Activated naive CD8-positive, alpha-beta T cell (primary cell): ENCODE measurements around the gene DCLK3.
A peak's percentile ranks its signal among the peaks of the same experiment; 100 is the strongest.

Experiments used
- H3K27ac Mint-ChIP-seq: one replicate; pipeline ENCODE4 v1.8.0; 2021; ENCODE audit warnings: mixed read lengths
- H3K27me3 Mint-ChIP-seq: one replicate; pipeline ENCODE4 v1.8.0; 2021; ENCODE audit warnings: mixed read lengths
- H3K36me3 Mint-ChIP-seq: one replicate; pipeline ENCODE4 v1.8.0; 2021; ENCODE audit warnings: mixed read lengths
- H3K4me1 Mint-ChIP-seq: one replicate; pipeline ENCODE4 v1.8.0; 2021; ENCODE audit warnings: low read depth, mixed read lengths
- H3K4me3 Mint-ChIP-seq: one replicate; pipeline ENCODE4 v1.8.0; 2021; ENCODE audit warnings: mild to moderate bottlenecking, mixed read lengths
- H3K9me3 Mint-ChIP-seq: one replicate; pipeline ENCODE4 v1.8.0; 2021; ENCODE audit warnings: low read depth, mixed read lengths

The DCLK3 gene

GRCh38 chr3:36704280-36704679 is 60.1 kb downstream of the DCLK3 start:
- H3K36me3 Mint-ChIP-seq, result no peaks in the 10 kb centered on the region
- H3K27me3 Mint-ChIP-seq, result peaks cover 6% of the 10 kb centered on the region
- no peak overlapping the region for H3K27ac Mint-ChIP-seq

DNA sequence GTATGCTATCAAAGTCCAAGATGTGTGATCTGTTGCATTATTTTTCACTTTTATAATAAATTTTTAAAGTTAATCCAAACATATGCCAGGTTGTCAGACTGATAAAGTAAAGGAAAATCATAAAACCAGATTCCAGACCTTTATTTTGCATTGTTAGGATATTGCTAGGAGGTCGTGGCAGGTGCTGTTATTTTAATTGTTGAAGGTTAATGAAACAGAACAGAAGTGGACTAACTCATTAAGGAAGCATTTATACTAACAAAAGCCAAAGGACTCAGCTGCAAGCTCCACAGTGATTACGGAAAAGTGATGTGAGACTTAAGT is 63.1 kb downstream of the DCLK3 start:
- Mint-ChIP-seq H3K27me3 (peaks cover 6% of the 10 kb centered on the region), H3K4me3 (no peak overlapping the region), H3K36me3 (no peaks in the 10 kb centered on the region), H3K4me1 (no peaks in the 10 kb centered on the region), H3K27ac (no peak overlapping the region), H3K9me3 (no peaks in the 10 kb centered on the region)

More at GRCh38 chr3:36704280-36704679, 60.1 kb downstream of the DCLK3 start:
- Mint-ChIP-seq H3K9me3 (no peaks in the 10 kb centered on the region), H3K4me1 (peaks cover 4% of the 10 kb centered on the region), H3K4me3 (no peak overlapping the region)

DNA sequence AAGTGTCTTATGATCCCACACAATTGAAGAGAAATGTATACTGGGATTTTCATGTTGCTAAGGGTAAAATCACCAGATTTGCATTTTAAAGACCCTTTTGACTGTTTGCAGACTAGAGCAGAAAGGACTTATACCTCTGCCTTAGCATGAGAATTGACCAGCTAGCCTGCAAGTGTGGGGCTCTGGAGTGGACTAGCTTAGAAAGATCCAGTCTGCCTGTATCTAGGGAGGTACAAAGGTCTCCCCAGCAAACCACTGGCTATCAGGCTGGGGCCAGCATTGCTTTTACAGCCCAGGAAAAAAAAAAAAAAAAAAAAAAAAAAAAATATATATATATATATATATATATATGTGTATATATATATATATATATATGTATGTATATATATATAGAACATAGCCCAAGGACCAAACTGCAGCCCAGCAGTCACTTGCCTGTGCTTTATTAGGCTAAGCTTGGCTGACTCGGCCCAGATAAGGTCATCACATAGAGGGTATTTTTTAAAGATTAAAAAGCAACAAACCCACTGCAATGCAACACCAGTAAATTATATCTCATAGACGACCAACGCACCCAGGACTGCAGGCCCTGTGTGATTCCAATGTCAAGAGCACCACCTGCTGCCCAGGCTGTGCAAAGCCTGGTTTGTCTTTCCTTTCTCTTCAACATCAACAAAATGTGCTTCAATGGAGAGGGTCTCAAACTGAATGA is 63.7 kb downstream of the DCLK3 start:
- Mint-ChIP-seq H3K9me3 (no peaks in the 10 kb centered on the region), H3K27ac (no peak overlapping the region), H3K4me3 (no peak overlapping the region), H3K36me3 (no peaks in the 10 kb centered on the region), H3K27me3 (peaks cover 6% of the 10 kb centered on the region), H3K4me1 (no peaks in the 10 kb centered on the region)

DNA sequence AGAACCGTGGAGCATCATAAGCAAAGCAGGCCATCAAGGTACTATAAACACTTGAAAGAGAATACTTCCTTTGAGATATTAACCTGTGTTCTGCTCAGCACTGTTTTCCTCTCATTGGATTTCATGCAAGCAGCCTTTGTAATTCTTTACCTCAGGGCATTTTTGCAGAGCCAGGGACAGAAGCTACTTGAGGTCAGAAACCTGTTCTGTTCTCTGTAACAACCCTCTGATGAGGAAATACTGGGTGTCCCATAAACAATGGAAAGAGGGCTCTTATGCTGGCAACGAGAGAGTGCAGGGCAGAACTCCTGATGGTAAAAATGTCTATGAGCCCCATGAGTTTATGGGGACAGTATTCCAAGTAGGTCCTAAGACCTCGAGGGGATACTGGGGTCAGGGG is 66.0 kb downstream of the DCLK3 start:
- Mint-ChIP-seq H3K27ac (no peak overlapping the region), H3K9me3 (no peaks in the 10 kb centered on the region), H3K36me3 (no peaks in the 10 kb centered on the region), H3K27me3 (peaks cover 3% of the 10 kb centered on the region), H3K4me1 (no peaks in the 10 kb centered on the region), H3K4me3 (no peak overlapping the region)

DNA sequence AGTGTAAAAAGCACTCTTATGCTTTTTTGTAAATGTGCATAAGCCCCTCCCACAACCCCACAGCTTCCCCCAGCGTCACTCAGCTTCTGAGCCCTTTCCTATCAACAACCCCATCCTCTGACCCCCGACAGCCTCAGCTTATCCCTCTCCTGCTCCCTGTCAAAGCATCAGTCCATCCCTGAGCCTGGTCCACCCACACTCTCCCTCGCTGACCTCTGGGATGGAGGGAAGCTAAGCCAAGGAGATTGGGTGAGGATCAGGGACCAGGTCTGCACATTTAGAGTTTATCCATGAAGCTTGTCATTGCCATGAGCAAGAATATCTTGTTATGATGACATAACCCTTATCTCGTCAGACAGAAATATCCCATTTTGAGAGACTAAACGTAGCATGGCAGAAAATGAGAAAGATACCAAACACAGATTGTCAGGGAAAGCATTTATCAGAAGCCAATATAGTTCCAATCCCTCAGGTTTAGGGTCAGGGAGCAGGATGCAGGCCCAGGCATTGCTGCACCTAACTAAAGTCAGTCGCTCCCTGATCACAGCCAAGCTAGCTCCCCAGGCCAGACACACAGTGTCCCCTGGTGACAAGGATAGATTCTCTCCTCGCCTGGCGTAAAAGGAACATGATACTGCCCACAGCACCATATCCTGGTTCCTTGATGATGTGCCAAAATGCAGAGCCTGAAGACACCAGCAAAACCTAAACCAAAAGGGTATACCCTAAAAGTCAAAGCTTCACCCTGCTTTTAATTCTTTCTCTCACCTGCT is 66.9 kb downstream of the DCLK3 start:
- Mint-ChIP-seq H3K27ac (peak overlapping the region; percentile 46), H3K36me3 (no peaks in the 10 kb centered on the region), H3K4me3 (no peak overlapping the region), H3K27me3 (peaks cover 4% of the 10 kb centered on the region), H3K9me3 (no peaks in the 10 kb centered on the region), H3K4me1 (no peaks in the 10 kb centered on the region)

DNA sequence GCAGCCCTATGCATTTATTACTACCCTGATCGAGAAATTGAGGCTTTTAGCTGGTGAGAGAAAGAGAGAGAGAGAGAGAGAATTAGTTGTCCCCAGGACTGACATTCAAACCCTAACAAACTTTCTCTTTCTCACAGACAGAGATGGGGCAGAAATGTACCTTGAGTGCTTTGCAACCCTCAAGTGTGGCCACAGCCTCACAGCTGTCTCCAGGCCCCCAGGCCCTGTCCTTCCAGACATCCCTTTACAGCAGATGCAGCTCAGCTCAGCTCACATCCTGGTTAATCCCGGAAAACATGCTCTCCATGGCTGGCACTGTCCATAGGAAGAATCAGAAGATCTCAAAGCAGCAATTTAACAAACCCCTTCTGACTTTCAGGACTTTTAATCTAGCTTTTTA is 67.6 kb downstream of the DCLK3 start:
- H3K4me3 Mint-ChIP-seq, result no peak overlapping the region

GRCh38 chr3:36695769-36696137 is 68.6 kb downstream of the DCLK3 start:
- H3K36me3 Mint-ChIP-seq, result no peaks in the 10 kb centered on the region
- H3K27ac Mint-ChIP-seq, result no peak overlapping the region
- no peaks in the 10 kb centered on the region for H3K4me1 Mint-ChIP-seq
- H3K27me3 Mint-ChIP-seq, result peaks cover 1% of the 10 kb centered on the region
- no peaks in the 10 kb centered on the region for H3K9me3 Mint-ChIP-seq
- H3K4me3 Mint-ChIP-seq, result no peak overlapping the region

More for the DNA sequence above, 67.6 kb downstream of the DCLK3 start:
- H3K27me3 Mint-ChIP-seq, result peaks cover 1% of the 10 kb centered on the region
- no peaks in the 10 kb centered on the region for H3K36me3 Mint-ChIP-seq
- H3K4me1 Mint-ChIP-seq, result no peaks in the 10 kb centered on the region
- H3K9me3 Mint-ChIP-seq, result no peaks in the 10 kb centered on the region
- no peak overlapping the region for H3K27ac Mint-ChIP-seq

DNA sequence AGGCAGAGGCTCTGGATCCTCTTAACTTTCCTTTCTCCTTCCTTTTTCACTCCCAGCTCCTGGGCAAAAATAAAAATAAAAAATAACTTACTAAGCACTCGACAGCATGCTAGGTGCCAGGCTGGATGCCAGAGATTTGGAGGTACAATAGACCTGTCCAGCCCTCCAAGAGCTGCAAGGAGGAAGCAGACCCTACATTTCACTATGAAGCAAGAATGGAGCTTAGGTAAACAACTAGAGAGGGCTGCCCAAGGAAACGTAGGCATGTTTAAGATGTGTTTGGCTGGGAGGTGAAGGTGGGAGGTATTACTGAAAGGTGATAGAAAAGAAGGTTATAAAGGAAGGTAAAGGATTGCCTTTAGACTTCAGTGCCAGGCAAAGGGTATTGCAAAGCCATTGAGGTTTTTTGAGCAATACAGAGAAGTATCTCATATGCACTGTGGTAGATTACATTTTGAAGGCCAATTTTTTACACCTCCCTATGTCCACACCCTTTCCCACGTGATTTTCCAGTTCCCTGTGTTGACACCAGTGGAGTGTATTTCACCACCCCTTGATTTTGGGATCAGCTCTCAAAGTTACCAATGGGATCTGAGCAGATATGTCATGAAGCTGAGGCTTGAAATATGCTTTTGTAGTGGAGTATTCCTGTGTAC is 69.1 kb downstream of the DCLK3 start:
- no peak overlapping the region for H3K4me3 Mint-ChIP-seq
- H3K36me3 Mint-ChIP-seq, result no peaks in the 10 kb centered on the region
- no peaks in the 10 kb centered on the region for H3K9me3 Mint-ChIP-seq
- no peak overlapping the region for H3K27ac Mint-ChIP-seq
- no peaks in the 10 kb centered on the region for H3K4me1 Mint-ChIP-seq
- peaks cover 1% of the 10 kb centered on the region for H3K27me3 Mint-ChIP-seq

DNA sequence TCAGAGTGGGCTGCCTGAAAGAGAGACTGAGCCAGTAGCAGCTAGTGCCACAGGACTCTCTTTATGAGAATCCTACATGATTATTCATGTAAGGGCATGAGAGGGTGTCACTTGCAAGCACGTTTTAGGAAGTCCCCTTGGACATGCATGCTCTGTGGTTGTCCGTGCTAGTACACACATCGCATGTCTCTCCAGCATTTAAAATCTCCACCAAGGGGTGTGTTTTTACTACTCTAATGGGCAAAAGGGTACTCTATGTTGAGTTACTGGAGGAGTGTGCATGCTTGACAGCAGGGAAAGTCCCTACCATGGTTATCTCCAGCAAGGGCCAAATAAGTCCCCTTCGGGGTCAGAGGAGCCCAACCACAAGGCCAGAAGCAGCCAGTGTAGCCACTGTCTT is 70.7 kb downstream of the DCLK3 start:
- no peaks in the 10 kb centered on the region for H3K36me3 Mint-ChIP-seq
- H3K9me3 Mint-ChIP-seq, result no peaks in the 10 kb centered on the region
- no peak overlapping the region for H3K27ac Mint-ChIP-seq
- no peaks in the 10 kb centered on the region for H3K4me1 Mint-ChIP-seq
- peaks cover 1% of the 10 kb centered on the region for H3K27me3 Mint-ChIP-seq
- H3K4me3 Mint-ChIP-seq, result no peak overlapping the region

GRCh38 chr3:36689560-36689959 is 74.8 kb downstream of the DCLK3 start:
- Mint-ChIP-seq H3K27me3 (peaks cover 1% of the 10 kb centered on the region), H3K9me3 (no peaks in the 10 kb centered on the region), H3K4me1 (no peaks in the 10 kb centered on the region), H3K4me3 (no peak overlapping the region), H3K27ac (no peak overlapping the region), H3K36me3 (no peaks in the 10 kb centered on the region)

DNA sequence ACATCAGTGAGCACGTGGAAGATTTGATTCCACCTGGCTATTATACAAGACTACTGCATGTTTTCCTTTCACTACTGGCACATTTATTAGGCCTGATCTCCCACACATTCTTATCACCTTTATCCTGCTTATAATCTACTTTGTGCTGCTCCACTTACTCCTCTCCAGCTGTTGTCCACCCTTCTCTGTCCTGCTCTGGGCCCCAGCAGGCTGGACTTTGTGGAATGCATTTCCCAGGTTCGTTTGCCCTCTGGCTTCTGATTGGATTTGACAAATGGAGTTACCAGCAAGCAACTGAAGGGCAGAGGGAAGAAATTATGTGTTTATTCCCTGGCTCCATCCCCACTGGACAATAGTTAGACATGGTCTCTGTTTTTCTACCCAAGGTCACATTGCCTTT is 75.5 kb downstream of the DCLK3 start:
- Mint-ChIP-seq H3K36me3 (no peaks in the 10 kb centered on the region), H3K4me3 (no peak overlapping the region), H3K4me1 (no peaks in the 10 kb centered on the region), H3K27me3 (peaks cover 1% of the 10 kb centered on the region), H3K9me3 (no peaks in the 10 kb centered on the region), H3K27ac (no peak overlapping the region)

GRCh38 chr3:36686516-36686915 is 77.8 kb downstream of the DCLK3 start:
- Mint-ChIP-seq H3K4me3 (no peak overlapping the region), H3K36me3 (peaks cover 2% of the 10 kb centered on the region), H3K4me1 (no peaks in the 10 kb centered on the region), H3K27ac (no peak overlapping the region), H3K27me3 (no peaks in the 10 kb centered on the region), H3K9me3 (peaks cover 3% of the 10 kb centered on the region)

DNA sequence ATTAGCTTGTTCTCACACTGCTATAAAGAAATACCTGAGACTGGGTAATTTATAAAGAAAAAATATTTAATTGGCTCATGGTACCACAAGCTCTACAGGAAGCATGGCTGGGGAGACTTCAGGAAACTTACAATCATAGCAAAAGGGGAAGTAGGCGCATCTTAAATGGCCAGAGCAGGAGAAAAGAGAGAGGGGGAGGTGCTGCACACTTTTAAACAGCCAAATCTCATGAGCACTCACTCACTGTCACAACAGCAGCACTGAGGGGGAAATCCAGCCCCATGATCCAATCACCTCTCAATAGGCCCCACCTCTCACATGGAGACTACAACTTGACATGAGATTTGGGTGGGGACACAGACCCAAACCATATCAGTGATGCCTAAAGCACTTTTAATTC is 82.5 kb downstream of the DCLK3 start:
- Mint-ChIP-seq H3K4me3 (no peak overlapping the region), H3K27ac (no peak overlapping the region), H3K9me3 (peaks cover 15% of the 10 kb centered on the region), H3K4me1 (no peaks in the 10 kb centered on the region), H3K27me3 (no peaks in the 10 kb centered on the region), H3K36me3 (peaks cover 10% of the 10 kb centered on the region)

DNA sequence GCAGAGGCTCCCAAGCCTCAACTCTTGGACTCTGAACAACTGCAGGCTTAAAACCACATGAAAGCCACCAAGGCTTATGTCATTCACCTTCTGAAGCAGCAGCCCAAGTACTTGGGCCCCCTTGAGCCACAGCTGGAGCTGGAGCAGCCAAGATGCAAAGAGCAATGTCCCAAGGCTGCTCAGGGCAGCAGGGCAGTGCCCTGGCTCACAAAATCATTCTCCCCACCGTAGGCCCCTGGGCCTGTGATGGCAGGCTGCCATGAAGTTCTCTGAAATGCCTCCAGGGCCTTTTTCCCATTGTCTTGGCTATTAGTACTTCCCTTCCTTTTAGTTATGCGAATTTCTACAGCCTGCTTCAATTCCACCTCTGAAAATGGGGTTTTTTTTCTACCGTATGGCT is 83.4 kb downstream of the DCLK3 start:
- Mint-ChIP-seq H3K27me3 (no peaks in the 10 kb centered on the region), H3K9me3 (peaks cover 15% of the 10 kb centered on the region), H3K36me3 (peaks cover 10% of the 10 kb centered on the region), H3K27ac (no peak overlapping the region), H3K4me3 (no peak overlapping the region), H3K4me1 (no peaks in the 10 kb centered on the region)

GRCh38 chr3:36679384-36680200 is 84.8 kb downstream of the DCLK3 start:
- peaks cover 10% of the 10 kb centered on the region for H3K36me3 Mint-ChIP-seq
- no peak overlapping the region for H3K4me3 Mint-ChIP-seq
- H3K27me3 Mint-ChIP-seq, result peaks cover 2% of the 10 kb centered on the region
- peaks cover 18% of the 10 kb centered on the region for H3K9me3 Mint-ChIP-seq
- H3K4me1 Mint-ChIP-seq, result no peaks in the 10 kb centered on the region
- no peak overlapping the region for H3K27ac Mint-ChIP-seq
